ENCODE results near the gene KLF2.

The KLF2 gene

GRCh38 chr19:16285769-16286498 is 38.7 kb upstream of the KLF2 start:
- H3K9ac ChIP-seq (ENCODE audit: insufficient read length, low read depth) = no peak overlapping the region
- H3K4me1 ChIP-seq (ENCODE audit: insufficient read depth, insufficient read length) = peaks cover 13% of the 10 kb centered on the region
- no peaks in the 10 kb centered on the region for H3K36me3 ChIP-seq (ENCODE audit: insufficient read depth, insufficient read length, low read length)
- H3K9me3 ChIP-seq (ENCODE audit: insufficient read depth, low read length) = no peaks in the 10 kb centered on the region
- no peak for TF ChIP-seq YY1 (IDR thresholded peaks at IDR 0.05; ENCODE audit: insufficient read depth, insufficient read length)
- TF ChIP-seq ZNF274 (IDR thresholded peaks at IDR 0.05; ENCODE audit: low read depth, low read length) = no peak
- TF ChIP-seq SUZ12 (IDR thresholded peaks at IDR 0.05; ENCODE audit: extremely low read depth, insufficient read depth, insufficient read length) = no peak
- H3K4me3 ChIP-seq (ENCODE audit: insufficient read length, low read depth) = no peak overlapping the region
- no peaks in the 10 kb centered on the region for H3K27me3 ChIP-seq (ENCODE audit: insufficient read depth, insufficient read length)
- no peak for DNase-seq (ENCODE audit: low read depth, low spot score)

DNA sequence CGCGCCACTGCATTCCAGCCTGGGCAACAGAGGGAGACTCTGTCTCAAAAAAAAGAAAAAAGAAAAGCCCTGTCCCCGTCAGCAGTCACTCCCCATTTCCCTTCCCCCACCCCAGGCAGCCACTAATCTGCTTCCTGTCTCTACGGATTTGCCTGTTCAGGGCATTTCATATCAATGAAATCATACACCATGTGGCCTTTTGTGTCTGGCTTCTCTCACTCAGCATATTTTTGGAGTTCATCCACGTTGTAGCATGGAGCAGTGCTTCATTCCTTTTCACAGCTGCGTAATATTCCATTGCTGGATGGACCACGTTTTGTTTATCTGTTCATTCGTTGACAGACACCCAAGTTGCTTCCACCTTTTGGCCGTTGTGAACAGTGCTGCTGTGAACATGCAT is 36.1 kb upstream of the KLF2 start:
- peaks cover 11% of the 10 kb centered on the region for H3K4me1 ChIP-seq (ENCODE audit: insufficient read depth, insufficient read length)
- H3K9ac ChIP-seq (ENCODE audit: insufficient read length, low read depth) = no peak overlapping the region
- H3K27me3 ChIP-seq (ENCODE audit: insufficient read depth, insufficient read length) = no peaks in the 10 kb centered on the region
- DNase-seq (ENCODE audit: low read depth, low spot score) = no peak
- H3K9me3 ChIP-seq (ENCODE audit: insufficient read depth, low read length) = no peaks in the 10 kb centered on the region
- no peak overlapping the region for H3K4me3 ChIP-seq (ENCODE audit: insufficient read length, low read depth)
- no peaks in the 10 kb centered on the region for H3K36me3 ChIP-seq (ENCODE audit: insufficient read depth, insufficient read length, low read length)
- TF ChIP-seq SUZ12 (IDR thresholded peaks at IDR 0.05; ENCODE audit: extremely low read depth, insufficient read depth, insufficient read length) (no peak), YY1 (IDR thresholded peaks at IDR 0.05; ENCODE audit: insufficient read depth, insufficient read length) (no peak)

DNA sequence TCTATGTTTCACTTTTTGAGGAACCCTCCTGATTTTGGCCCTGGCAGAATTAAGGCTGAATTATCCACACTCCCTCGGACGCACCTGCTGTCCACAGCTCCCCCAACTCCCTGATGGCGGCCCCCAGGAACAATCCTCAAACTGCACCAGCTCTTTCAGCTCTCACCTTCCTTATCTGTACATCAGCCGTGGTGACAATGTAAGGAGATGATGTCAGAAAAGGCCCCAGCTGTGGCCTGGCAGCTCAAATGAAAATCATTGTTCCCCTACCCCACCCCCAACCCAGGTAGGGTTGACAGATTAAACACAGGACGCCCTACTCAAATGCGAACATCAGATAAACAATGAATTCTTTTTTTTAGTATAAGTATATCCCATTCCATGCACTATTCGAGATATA is 35.0 kb upstream of the KLF2 start:
- TF ChIP-seq SUZ12 (IDR thresholded peaks at IDR 0.05; ENCODE audit: extremely low read depth, insufficient read depth, insufficient read length) = no peak
- no peak for TF ChIP-seq ZNF274 (IDR thresholded peaks at IDR 0.05; ENCODE audit: low read depth, low read length)
- TF ChIP-seq YY1 (IDR thresholded peaks at IDR 0.05; ENCODE audit: insufficient read depth, insufficient read length) = no peak
- H3K27me3 ChIP-seq (ENCODE audit: insufficient read depth, insufficient read length) = no peaks in the 10 kb centered on the region
- H3K4me3 ChIP-seq (ENCODE audit: insufficient read length, low read depth) = no peak overlapping the region
- no peaks in the 10 kb centered on the region for H3K9me3 ChIP-seq (ENCODE audit: insufficient read depth, low read length)
- H3K36me3 ChIP-seq (ENCODE audit: insufficient read depth, insufficient read length, low read length) = no peaks in the 10 kb centered on the region
- H3K4me1 ChIP-seq (ENCODE audit: insufficient read depth, insufficient read length) = peaks cover 11% of the 10 kb centered on the region
- DNase-seq (ENCODE audit: low read depth, low spot score) = no peak
- H3K9ac ChIP-seq (ENCODE audit: insufficient read length, low read depth) = no peak overlapping the region

- no peak for TF ChIP-seq YY1 (IDR thresholded peaks at IDR 0.05; ENCODE audit: insufficient read depth, insufficient read length)
- no peak for TF ChIP-seq ZNF274 (IDR thresholded peaks at IDR 0.05; ENCODE audit: low read depth, low read length)
- no peak for TF ChIP-seq SUZ12 (IDR thresholded peaks at IDR 0.05; ENCODE audit: extremely low read depth, insufficient read depth, insufficient read length)
- Histone ChIP-seq H3K36me3 (ENCODE audit: insufficient read depth, insufficient read length, low read length) (no peaks in the 10 kb centered on the region), H3K9me3 (ENCODE audit: insufficient read depth, low read length) (no peaks in the 10 kb centered on the region), H3K4me3 (ENCODE audit: insufficient read length, low read depth) (no peak overlapping the region), H3K27me3 (ENCODE audit: insufficient read depth, insufficient read length) (no peaks in the 10 kb centered on the region), H3K4me1 (ENCODE audit: insufficient read depth, insufficient read length) (peaks cover 10% of the 10 kb centered on the region), H3K9ac (ENCODE audit: insufficient read length, low read depth) (no peak overlapping the region)
- DNase-seq (ENCODE audit: low read depth, low spot score) = no peak
Measured at GRCh38 chr19:16290692-16291091, 33.9 kb upstream of the KLF2 start.

DNA sequence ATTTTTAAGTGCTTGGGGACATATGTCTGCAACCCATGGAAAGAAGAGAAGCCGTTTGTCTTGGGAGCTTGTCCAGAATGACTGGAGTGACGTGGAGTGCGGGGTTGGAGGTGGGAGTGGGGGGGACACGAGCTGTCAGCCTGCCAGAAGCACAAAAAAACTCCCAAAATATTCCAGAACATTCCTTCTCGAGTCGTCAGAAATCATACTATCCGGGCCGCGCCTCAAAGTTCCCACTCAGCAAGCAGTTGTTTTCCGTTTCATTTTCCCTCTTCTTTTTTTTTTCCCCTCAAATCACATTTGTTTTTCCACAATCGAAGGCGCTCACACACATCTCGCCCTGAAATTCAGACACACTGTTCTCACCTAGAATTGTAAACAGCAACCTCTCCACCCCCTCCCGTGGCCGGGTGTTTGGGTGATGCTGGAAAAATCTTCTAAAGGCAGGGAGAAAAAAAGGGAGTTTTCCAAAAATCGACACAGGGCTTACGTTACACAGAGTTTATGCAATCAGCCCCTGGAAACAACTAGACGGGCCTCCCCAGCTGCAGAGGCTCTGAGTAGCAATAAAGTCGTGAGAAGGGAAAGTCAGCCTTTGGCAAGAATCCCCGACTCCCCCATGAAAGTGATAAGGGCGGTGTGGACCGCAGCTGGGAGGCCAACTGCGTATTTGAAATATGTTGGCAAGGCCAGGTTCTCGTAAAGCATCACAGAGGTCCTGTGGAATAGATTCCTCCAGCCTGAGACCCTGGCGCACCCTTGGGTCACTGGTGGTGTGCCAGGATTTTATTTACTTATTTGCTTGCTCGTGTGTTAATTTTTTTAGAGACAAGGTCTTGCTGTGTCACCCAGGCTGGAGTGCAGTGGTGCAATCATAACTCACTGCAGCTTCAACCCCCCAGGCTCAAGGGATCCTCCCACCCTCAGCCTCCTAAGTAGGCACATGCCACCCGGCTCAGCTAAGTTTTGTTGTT is 31.2 kb upstream of the KLF2 start:
- Histone ChIP-seq H3K27me3 (ENCODE audit: insufficient read depth, insufficient read length) (no peaks in the 10 kb centered on the region), H3K4me1 (ENCODE audit: insufficient read depth, insufficient read length) (peaks cover 4% of the 10 kb centered on the region), H3K9me3 (ENCODE audit: insufficient read depth, low read length) (no peaks in the 10 kb centered on the region), H3K9ac (ENCODE audit: insufficient read length, low read depth) (no peak overlapping the region), H3K4me3 (ENCODE audit: insufficient read length, low read depth) (no peak overlapping the region), H3K36me3 (ENCODE audit: insufficient read depth, insufficient read length, low read length) (no peaks in the 10 kb centered on the region)
- DNase-seq (ENCODE audit: low read depth, low spot score) = no peak
- TF ChIP-seq YY1 (IDR thresholded peaks at IDR 0.05; ENCODE audit: insufficient read depth, insufficient read length) (no peak), SUZ12 (IDR thresholded peaks at IDR 0.05; ENCODE audit: extremely low read depth, insufficient read depth, insufficient read length) (no peak), ZNF274 (IDR thresholded peaks at IDR 0.05; ENCODE audit: low read depth, low read length) (no peak)

DNA sequence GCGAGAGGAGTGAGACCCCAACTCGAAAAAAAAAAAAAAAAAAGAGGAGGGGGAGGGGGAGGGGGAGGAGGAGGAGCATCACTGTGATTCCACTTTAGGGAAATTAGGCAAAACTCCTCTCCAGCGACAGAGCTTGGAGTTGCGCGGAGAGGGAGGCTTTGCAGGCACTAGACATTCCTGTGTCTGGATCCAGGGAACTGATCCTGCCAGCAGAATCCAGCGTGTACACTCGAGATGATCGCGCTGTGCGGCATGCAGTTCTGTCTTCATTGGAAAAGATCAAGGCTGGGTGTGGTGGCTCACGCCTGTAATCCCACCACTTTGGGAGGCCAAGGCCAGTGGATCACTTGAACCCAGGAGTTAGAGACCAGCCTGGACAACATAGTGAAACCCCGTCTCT is 29.6 kb upstream of the KLF2 start:
- no peak for TF ChIP-seq ZNF274 (IDR thresholded peaks at IDR 0.05; ENCODE audit: low read depth, low read length)
- no peak for TF ChIP-seq SUZ12 (IDR thresholded peaks at IDR 0.05; ENCODE audit: extremely low read depth, insufficient read depth, insufficient read length)
- no peak for TF ChIP-seq YY1 (IDR thresholded peaks at IDR 0.05; ENCODE audit: insufficient read depth, insufficient read length)
- DNase-seq (ENCODE audit: low read depth, low spot score) = no peak
- no peak overlapping the region for H3K9ac ChIP-seq (ENCODE audit: insufficient read length, low read depth)
- no peaks in the 10 kb centered on the region for H3K9me3 ChIP-seq (ENCODE audit: insufficient read depth, low read length)
- peaks cover 4% of the 10 kb centered on the region for H3K4me1 ChIP-seq (ENCODE audit: insufficient read depth, insufficient read length)
- H3K36me3 ChIP-seq (ENCODE audit: insufficient read depth, insufficient read length, low read length) = no peaks in the 10 kb centered on the region
- H3K27me3 ChIP-seq (ENCODE audit: insufficient read depth, insufficient read length) = no peaks in the 10 kb centered on the region
- H3K4me3 ChIP-seq (ENCODE audit: insufficient read length, low read depth) = no peak overlapping the region

DNA sequence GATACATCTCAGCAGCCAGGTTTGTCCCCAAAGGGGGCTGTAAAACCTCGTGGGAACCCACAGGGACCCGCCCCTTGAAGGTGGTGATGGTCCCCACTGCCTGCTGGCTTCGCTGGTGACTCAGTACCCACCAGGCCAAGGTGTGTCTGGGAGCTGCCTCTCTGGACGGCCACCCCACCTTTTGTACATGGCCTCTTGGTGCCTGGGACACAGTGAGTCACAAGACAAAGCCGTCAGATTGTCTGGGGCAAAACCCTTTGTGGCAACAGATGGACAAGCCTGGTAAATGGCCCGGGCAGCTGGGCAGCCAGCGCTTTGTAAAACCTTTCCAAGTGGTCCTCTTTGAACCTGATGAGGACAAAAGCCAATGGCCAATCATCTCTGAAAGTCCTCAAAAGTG is 27.9 kb upstream of the KLF2 start:
- Histone ChIP-seq H3K27me3 (ENCODE audit: insufficient read depth, insufficient read length) (no peaks in the 10 kb centered on the region), H3K36me3 (ENCODE audit: insufficient read depth, insufficient read length, low read length) (no peaks in the 10 kb centered on the region), H3K9me3 (ENCODE audit: insufficient read depth, low read length) (no peaks in the 10 kb centered on the region), H3K4me1 (ENCODE audit: insufficient read depth, insufficient read length) (peaks cover 4% of the 10 kb centered on the region), H3K4me3 (ENCODE audit: insufficient read length, low read depth) (no peak overlapping the region), H3K9ac (ENCODE audit: insufficient read length, low read depth) (no peak overlapping the region)
- TF ChIP-seq YY1 (IDR thresholded peaks at IDR 0.05; ENCODE audit: insufficient read depth, insufficient read length) (no peak), ZNF274 (IDR thresholded peaks at IDR 0.05; ENCODE audit: low read depth, low read length) (no peak), SUZ12 (IDR thresholded peaks at IDR 0.05; ENCODE audit: extremely low read depth, insufficient read depth, insufficient read length) (no peak)
- no peak for DNase-seq (ENCODE audit: low read depth, low spot score)

All from NT2/D1 (cell line).